HG02970 (cell line): ENCODE measurements around the gene IL31RA.
"Not testable (repeated sequence)": the region's sequence is repeated elsewhere in the genome, so short reads cannot be mapped to it uniquely, and the experiment has no call there.

Experiments
- ATAC-seq: cut with Tn5 transposase; IDR thresholded peaks from one replicate; pipeline ENCODE4 v1.9.1; 2021; ENCODE audit warnings: mild to moderate bottlenecking, moderate library complexity, moderate number of reproducible peaks; ENCODE audit not compliant: unreplicated experiment, low FRiP score

IL31RA gene

DNA sequence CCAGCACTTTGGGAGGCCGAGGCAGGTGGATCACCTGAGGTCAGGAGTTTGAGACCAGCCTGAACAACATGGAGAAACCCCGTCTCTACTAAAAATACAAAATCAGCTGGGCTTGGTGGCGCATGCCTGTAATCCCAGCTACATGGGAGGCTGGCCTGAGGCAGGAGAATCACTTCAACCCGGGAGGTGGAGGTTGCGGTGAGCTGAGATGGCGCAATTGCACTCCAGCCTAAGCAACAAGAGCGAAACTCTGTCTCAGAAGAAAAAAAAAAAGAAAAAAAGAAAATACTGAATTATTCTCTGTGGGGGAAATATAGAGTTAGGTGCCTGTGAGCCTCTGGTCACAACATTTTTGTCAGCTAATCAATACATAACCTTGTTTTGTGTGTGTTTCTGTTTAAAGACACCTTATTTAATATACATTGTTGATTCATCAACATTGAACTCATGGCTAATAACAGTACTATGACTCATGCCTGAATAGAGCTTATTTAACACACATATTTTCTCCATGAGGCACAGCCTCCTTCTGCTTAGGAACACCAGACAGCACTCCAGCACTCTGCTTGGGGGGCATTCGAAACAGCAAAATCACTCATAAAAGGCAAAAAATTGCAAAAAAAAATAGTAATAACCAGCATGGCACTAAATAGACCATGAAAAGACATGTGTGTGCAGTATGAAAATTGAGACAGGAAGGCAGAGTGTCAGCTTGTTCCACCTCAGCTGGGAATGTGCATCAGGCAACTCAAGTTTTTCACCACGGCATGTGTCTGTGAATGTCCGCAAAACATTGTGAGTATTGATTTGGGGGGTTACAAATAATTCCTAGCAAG, at the start of gene IL31RA:
IL31RA (plus strand) TSS at position 519 of the 836 bp plus-strand sequence; CDS start at position 733, 214 bp downstream.
- no peak for ATAC-seq

DNA sequence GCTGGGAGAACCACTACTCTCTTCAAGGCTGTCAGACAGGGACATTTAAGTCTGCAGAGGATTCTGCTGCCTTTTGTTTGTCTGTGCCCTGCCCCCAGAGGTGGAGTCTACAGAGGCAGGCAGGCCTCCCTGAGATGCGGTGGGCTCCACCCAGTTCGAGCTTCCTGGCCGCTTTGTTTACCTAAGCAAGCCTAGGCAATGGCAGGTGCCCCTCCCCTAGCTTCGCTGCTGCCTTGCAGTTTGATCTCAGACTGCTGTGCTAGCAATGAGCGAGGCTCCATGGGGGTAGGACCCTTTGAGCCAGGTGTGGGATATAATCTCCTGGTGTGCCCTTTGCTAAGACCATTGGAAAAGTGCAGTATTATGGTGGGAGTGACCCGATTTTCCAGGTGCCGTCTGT, 42.3 kb upstream of the IL31RA start:
- not testable (repeated sequence) for ATAC-seq

DNA sequence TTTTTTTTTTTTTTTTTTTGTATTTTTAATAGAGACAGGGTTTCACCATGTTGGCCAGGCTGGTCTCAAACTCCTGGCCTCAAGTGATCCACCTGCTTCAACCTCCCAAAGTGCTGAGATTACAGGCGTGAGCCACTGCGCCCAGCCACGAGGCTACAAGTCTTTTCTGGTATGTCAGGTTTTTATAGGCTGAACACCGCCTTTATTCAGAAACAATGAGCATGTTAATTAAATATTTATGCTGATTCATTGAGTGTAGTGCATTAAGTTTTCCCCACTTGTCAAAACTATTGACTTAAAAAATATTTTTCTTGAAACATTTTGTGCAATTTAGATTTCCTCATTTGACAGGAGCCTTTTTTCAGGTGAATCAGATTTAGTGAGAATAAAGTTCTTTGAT, 35.2 kb upstream of the IL31RA start:
- not testable (repeated sequence) for ATAC-seq

DNA sequence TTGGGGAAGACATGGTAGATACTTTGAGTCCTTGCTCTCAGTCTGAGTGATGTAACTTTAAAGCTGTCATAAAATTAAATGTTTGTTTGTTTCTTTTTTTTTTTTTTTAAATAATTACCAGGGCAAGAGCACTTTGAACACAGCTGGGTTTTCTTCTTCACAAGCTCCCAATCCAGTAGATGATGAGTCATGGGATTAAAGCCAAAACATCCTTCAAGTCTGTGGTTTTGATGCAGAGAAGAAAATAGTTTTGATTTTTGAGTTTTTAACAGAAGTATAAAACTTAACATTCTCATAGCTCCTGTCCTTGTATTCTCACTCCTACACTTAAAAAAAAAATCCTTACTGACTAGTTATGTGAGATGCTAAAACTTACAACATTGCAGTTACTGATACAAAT, 34.8 kb upstream of the IL31RA start:
- no peak for ATAC-seq

DNA sequence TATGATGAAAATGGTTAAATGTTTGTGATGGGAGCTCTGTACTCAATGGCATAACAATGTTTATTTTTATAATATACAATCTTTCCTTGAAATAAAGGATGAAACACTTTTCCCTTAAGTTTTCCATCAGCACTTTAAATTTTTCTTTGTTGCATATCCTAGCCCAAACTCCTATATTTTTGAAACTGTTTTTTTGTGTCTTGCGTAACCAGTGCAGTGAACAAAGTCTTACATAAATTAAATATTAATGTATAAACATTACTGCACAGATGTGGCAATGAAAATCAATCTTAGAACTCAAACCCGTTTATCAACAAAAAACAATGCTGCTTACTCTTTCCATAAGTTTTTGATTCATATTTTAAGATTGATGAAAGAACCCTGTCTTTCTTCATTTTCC, 34.1 kb upstream of the IL31RA start:
- ATAC-seq = no peak

DNA sequence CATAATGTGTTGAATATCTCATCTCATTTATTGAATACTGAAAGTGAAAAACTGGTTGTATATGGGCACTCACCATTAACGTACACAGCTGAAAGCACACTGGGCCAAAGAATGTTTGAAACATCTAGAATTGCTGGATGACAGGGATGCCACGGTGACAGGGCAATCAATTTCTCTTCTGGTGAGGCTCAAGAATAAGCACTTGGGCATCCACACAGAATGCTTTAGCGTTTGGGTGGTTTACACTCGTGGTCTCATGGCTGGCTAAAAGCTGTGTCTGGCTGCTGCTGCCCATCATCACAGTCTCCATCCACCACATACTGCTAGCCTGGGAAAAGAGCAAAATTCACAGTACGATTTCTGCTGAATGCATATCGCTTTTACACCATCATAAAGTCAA, 30.7 kb upstream of the IL31RA start:
- ATAC-seq = no peak

DNA sequence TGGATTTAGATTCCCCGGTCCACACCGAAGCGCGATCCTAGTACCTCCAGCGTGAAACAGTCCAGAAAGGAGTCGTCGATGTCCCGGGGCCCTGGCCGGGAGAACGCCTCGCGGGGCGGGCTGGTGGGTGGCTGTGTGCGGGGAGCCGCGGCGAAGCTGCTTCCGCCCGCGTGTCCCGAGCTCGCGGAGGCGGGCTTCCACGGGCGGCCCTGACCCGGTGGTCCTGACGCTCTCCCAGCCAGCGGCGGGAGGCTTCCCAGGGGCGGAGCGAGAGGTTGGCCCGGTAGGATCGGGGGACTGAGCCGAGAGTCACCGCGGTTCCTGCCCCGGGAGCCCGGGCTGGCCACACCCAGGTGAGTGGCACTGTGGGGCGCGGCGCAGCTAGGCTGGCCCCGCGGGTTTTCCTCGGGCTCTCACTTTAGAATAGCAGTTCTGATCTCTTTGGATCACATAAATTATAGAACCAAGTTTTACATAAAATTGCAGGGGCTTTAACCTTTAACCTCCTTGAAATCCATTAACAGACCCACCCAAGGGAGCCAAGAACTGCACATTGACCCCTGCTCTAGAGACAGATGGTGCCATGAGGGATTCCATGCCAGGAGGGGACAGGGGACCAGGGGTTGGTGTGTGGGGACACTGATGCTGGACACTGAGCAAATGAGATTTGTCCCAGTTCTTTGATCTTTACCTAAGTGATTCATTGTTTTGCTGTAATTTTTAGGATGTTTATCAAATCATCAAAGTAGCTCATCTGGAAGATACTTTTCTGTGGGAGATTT, 29.2 kb upstream of the IL31RA start:
- no peak for ATAC-seq

DNA sequence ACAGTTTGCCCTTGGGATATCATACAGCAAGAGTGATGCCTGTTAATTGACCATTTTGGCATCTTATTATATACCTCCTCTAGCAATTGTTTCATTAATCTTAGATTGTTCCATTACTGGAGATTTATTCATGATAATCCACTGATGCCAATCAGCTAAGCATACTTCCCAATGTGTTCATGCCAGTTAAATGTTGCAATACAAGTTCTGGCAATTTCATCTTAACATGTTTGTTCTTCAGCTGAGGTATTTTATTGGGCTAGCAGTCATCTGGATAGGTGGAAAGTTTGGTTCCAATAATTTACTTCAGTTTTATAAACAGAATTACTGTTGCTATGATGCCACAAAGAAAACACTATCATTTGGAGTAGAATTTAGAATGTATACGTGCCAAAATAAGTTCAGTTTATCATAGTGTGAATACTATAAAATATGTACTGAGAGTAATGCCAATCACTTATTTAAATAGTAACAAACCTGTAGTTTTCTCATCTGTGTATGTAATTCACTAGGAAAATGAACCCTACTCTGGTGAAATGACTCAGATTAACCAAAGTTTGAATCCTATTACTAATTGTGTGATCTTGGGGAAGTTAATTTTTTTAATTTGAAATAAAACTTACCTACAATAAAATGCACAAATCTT, 27.9 kb upstream of the IL31RA start:
- ATAC-seq = no peak

DNA sequence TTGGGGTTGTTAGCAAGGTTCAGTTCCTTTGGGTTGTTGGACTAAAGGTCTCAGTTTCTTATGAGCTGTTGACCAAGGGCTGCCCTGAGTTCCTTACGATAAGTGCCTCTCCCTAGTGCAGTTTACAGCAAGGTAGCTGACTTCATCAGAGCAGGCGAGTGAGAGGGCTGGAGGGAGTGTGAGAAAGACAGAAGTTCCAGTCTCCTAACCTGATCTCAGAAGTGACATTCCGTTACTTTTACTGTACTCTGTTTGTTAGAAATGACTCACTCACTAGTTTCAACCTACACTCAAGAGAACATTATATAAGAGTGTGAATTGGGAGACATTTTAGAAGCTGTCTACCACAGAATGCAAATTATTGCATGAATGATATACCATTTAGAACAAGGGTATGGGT, 21.2 kb upstream of the IL31RA start:
- no peak for ATAC-seq

DNA sequence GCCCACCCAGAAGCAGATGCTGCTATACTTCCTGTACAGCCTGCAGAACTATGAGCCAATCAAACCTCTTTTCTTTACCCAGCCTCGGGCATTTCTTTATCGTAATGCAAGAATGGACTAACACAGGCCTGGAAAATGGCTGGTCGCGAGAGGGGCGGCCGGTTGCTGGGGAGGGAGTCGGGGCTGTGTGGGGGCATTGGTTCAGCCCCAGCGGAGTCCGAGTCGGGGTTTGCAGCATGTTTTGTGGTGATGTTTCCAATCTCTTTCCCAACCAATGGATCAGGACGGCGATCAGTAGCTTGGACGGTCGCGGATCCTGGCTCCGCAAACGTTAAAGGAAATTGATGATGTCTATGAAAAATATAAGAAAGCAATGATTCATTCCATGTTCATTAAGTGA, 18.7 kb upstream of the IL31RA start:
- ATAC-seq = no peak

DNA sequence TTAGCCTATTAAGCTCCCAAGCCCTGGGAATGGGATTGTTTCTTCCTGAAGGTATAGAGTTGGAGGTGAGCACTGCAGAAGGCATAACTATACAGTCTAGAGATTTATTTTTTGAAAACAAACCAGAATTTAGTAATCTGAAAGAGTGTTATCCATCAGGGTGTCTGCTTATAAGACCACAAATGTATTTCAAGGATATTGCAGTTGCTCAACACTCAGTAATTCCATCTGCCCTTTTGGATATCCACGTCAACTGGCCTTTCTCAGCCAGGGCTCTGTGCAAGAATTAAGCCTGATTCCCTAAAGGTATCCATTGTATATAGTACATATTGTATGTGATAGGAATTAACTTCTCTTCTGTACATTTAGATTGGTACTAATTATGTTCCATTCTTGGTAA, 15.0 kb upstream of the IL31RA start:
- ATAC-seq = no peak

DNA sequence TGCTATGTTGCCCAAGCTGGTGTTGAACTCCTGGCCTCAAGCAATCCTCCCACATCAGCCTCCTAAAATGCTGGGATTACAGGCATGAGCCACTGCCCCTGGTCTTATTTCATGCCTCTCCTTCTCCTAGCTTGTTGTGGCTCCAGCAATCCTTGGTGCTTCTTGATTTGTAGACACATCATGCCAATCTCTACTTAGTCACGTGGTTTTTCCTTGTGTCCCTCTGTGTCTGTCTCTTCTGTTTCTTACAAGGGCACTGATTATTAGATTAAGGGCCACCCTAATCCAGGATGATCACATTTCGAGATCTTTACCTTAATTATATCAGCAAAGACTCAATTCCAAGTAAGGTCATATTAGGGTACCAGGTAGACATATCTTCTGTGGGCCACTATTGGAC, 9.2 kb upstream of the IL31RA start:
- ATAC-seq = no peak

DNA sequence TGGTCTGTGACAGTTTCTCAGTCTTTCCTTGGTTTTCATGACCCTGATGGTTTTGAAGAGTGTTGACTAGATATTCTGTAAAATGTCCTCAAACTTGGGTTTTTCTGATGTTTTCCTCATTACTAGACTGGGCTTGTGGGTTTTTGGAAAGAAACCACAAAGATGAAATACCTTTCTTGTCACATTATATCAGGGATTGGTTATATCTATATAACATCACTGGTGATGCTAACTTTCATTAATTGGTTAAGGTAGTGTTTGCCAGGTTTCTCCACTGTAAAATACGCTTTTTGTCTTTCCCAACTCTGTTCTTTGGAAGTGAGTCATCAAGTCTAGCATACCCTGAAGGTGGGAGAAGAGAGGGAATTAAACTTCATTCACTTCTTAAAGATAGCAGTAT, 3.3 kb upstream of the IL31RA start:
- ATAC-seq = no peak

DNA sequence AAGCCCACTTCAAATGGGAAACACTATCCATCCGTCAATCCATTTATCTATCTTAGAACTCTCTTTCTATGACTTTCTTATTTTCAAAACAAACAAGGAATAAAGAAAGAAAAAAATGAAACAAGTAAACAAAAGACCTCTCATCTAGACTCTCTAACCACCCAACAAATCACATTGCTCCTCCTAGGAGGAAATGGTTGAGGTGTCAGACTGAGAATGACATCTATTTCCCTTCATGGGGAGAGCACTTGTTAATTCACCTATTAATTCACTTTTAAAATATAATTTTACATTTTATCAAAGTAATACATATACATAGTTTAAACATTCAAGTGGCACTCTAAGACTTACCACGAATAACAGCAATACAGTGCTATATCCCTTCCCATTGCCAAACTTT, 2.4 kb upstream of the IL31RA start:
- ATAC-seq = no peak

DNA sequence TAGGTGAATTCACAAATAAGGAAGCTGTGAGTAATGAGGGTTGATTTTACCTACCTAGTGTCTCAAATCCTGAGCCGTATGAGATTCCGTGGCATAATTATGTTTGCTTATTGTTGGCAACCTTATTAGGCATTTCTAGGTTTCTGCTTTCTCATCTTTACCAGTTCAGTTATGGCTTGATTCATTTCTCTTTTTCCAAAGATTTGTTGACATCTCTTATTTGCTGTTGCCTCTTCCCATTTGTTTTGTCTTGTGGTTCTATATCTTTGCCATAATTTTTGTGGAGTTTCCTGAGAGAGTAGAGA, 470 bp downstream of the IL31RA start:
- ATAC-seq = no peak

DNA sequence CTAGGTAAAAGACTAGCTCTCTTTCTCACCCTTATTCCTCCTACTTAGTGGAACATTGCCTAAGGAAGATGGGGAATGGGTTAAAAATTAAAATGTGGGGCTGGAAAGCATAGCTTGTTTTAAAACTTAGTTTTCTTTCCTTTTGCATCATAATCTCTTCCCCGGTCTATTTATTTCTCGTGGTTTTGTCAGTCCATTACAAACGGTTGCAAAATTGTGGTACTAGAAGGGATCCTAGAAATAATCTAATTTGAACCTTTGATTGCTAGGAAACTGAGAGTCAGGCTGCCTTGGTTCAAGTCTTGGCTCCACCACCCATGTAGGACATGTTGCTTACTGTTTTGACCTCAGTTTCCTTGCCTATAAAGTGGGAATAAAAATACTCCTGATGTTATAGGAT, 1.3 kb downstream of the IL31RA start:
- no peak for ATAC-seq

DNA sequence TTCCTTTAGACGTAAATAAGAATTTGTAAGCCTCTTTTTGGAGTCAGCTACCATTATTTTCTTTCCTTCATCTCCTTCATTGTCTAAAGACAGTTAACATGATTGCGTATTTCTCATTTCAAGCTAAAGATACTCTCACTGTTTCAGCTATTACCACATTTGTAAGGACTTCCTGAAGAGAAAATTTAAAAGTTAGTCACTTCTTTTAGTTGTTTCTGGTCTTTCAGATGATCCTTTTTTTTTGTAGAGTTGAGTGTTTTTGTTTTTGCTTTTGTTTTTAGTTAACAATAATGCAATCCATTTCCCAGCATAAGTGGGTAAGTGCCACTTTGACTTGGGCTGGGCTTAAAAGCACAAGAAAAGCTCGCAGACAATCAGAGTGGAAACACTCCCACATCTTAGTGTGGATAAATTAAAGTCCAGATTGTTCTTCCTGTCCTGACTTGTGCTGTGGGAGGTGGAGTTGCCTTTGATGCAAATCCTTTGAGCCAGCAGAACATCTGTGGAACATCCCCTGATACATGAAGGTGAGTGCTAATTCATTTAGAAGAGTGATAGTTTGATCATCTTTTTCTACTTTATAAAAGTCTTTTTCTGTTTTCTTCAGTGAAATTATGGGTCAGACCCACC, 2.0 kb downstream of the IL31RA start:
- no peak for ATAC-seq

DNA sequence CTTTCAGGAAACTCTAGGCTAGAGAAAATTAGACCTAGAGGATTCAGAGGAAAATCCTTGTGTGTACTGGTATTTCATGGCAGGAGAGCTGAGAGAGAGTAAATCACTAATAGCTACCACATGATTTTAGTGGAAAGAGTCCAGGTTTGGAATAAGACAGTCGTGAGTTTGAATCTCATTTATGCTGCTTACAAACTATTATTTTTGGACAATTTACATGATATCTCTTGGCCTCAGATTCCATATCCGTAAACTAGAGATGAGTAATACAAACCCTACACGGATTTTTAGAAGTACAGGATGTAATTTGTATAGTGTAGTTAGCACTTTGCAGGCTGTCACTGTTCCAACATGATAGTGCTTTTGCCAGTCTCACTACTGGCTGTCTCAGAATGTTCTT, 2.7 kb downstream of the IL31RA start:
- ATAC-seq = no peak

DNA sequence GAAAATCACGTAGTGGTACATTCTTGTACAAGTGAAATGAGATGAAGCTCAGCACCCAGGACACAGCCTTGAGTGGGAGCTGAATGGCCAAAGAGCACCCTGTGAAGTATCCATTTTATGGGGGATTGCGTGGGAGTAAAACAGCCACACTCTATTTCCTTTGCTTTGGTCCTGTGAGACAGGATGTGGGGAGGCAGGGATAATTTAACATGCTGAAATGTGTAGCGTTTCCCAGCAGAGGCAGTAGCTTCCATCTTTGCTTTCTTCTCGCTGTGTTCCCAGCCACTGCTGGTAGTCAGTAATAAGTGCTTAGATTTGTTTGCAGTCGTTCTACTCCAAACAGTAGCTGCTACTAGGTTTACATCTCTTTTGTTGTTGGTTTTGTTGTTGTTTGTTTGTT, 4.4 kb downstream of the IL31RA start:
- ATAC-seq = no peak

DNA sequence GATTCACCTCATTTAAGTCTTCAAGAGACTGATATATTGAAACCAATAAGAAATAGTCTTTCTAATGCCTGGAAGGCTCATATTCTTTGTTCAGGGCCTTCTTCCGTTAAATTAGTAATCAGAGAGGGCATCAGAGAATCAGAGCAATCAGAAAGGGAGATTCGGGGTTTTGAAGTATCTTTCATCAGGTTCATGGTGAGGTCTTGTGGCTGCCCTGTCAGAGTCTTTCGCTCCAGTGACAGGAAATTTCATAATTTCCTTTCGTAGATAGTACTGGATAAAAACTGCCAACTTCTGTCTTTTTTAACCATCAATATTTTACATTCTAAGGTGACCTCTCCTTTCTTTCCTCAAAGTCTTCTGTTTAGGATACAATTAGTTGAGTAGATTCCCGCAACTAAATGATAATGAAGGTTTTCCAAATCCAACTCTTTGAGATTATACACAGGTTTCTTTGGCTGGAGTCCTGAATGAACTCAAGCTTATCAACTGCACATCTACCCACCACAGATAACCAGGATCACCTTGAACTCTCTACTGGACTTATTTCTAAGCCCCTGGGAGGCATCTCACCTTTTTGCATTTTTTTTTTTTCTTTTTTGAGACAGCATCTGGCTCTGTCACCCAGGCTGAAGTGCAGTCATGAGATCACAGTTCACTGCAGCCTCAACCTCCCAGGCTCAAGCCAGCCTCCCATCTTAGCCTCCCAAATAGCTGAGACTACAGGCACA, 5.5 kb downstream of the IL31RA start:
- ATAC-seq = no peak
